Ramos (cell line): Measurements from ENCODE around the gene CERS6.

Experiments used
- in situ Hi-C: fragments of 300-500 bp; cut with MboI; formaldehyde crosslinking; loops from one replicate; pipeline ENCODE4 v1.14.3; 2022; ENCODE audit warnings: low sequenced_read_pairs; ENCODE audit not compliant: unreplicated experiment

CERS6 gene

GRCh38 chr2:168561991-168562390 is 105.9 kb downstream of the CERS6 start:
- in situ Hi-C loops: no loop called here

- in situ Hi-C loops: no loop called here
These were observed 106.9 kb downstream of the CERS6 start for GRCh38 chr2:168562971-168563370.

- in situ Hi-C loops: no loop called here
These were observed 108.6 kb downstream of the CERS6 start for GRCh38 chr2:168564641-168565040.

- in situ Hi-C loops: no loop called here
These were observed 109.0 kb downstream of the CERS6 start for GRCh38 chr2:168565112-168565511.

- in situ Hi-C loops: no loop called here
These were observed 109.4 kb downstream of the CERS6 start for GRCh38 chr2:168565512-168565911.

- in situ Hi-C loops: no loop called here
These were observed 111.0 kb downstream of the CERS6 start for GRCh38 chr2:168566974-168567665.

- in situ Hi-C loops: no loop called here
These were observed 111.8 kb downstream of the CERS6 start for GRCh38 chr2:168567836-168568235.

- in situ Hi-C loops: no loop called here
These were observed 112.6 kb downstream of the CERS6 start for GRCh38 chr2:168568476-168569267.

- in situ Hi-C loops: no loop called here
These were observed 115.0 kb downstream of the CERS6 start for GRCh38 chr2:168571061-168571460.

GRCh38 chr2:168573128-168573903 is 117.2 kb downstream of the CERS6 start:
- in situ Hi-C loops: no loop called here

GRCh38 chr2:168574856-168575630 is 119.0 kb downstream of the CERS6 start:
- in situ Hi-C loops: no loop called here

GRCh38 chr2:168577885-168578284 is 121.8 kb downstream of the CERS6 start:
- in situ Hi-C loops: no loop called here

GRCh38 chr2:168583064-168583709 is 127.1 kb downstream of the CERS6 start:
- in situ Hi-C loops: no loop called here

- in situ Hi-C loops: no loop called here
These were observed 127.8 kb downstream of the CERS6 start for GRCh38 chr2:168583710-168584521.

GRCh38 chr2:168584911-168585310 is 128.8 kb downstream of the CERS6 start:
- in situ Hi-C loops: no loop called here

- in situ Hi-C loops: no loop called here
These were observed 129.6 kb downstream of the CERS6 start for GRCh38 chr2:168585700-168586099.

- in situ Hi-C loops: no loop called here
These were observed 131.2 kb downstream of the CERS6 start for GRCh38 chr2:168587307-168587706.

GRCh38 chr2:168589236-168590211 is 133.5 kb downstream of the CERS6 start:
- in situ Hi-C loops: no loop called here
